Effector memory CD8-positive, alpha-beta T cell (primary cell): Measurements from ENCODE around the gene CST9.
"Not testable (repeated sequence)": the region's sequence is repeated elsewhere in the genome, so short reads cannot be mapped to it uniquely, and the experiment has no call there.

Experiments
- ATAC-seq: fragments of 150-1000 bp; cut with Tn5 transposase; replicated peaks from 2 replicates; pipeline ENCODE4 v1.10.0; 2021; ENCODE audit warnings: mild to moderate bottlenecking, moderate library complexity
- DNase-seq, 3 experiments: peaks; one replicate each; pipeline ENCODE4 v3.0.0; 2021
- H3K27ac Mint-ChIP-seq, 2 donors: one replicate each; pipeline ENCODE4 v1.8.0; 2022; ENCODE audit warnings: mild to moderate bottlenecking in 2 of 2, mixed read lengths in 2 of 2, moderate library complexity in 2 of 2
- H3K27me3 Mint-ChIP-seq, 2 donors: one replicate each; pipeline ENCODE4 v1.8.0; 2022; ENCODE audit warnings: mixed read lengths in 2 of 2
- H3K36me3 Mint-ChIP-seq: one replicate; pipeline ENCODE4 v1.8.0; 2022; ENCODE audit warnings: mild to moderate bottlenecking, moderate library complexity, mixed read lengths; ENCODE audit not compliant: insufficient read depth
- H3K4me1 Mint-ChIP-seq, 2 donors: one replicate each; pipeline ENCODE4 v1.8.0; 2022; ENCODE audit warnings: low read depth in 2 of 2, mixed read lengths in 2 of 2
- H3K4me3 Mint-ChIP-seq, 2 donors: one replicate each; pipeline ENCODE4 v1.8.0; 2022; ENCODE audit warnings: mild to moderate bottlenecking in 2 of 2, mixed read lengths in 2 of 2, moderate library complexity in 2 of 2
- H3K9me3 Mint-ChIP-seq, 2 donors: one replicate each; pipeline ENCODE4 v1.8.0; 2022; ENCODE audit warnings: mixed read lengths in 2 of 2

CST9 gene

DNA sequence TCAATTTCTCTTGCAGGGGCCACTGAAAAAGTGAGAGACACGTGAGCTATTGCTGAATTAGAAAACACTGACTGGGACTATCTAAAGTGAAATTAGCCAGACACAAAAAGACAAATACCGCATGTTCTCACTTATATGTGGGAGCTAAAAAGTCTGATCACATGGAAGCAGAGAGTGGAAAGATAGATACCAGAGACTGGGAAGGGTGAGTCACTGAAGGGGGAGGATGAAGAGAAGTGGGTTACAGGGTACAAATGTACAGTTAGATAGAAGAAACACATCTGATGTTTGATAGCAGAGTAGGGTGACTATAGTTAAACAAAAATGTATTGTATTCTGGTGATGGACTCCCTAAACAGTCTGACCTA lies 18.6 kb upstream of the CST9 start:
- H3K27me3 Mint-ChIP-seq: peaks cover 34% of the 10 kb centered on the region in 2 donors
- H3K27ac Mint-ChIP-seq: no peak overlapping the region
- H3K4me3 Mint-ChIP-seq: no peak overlapping the region
- no peaks in the 10 kb centered on the region for H3K9me3 Mint-ChIP-seq
- H3K4me1 Mint-ChIP-seq: peaks cover 2 to 4% of the 10 kb centered on the region in 2 donors
- DNase-seq: no peak
- H3K36me3 Mint-ChIP-seq: no peaks in the 10 kb centered on the region
- no peak for ATAC-seq

GRCh38 chr20:23623666-23624323 lies 18.1 kb upstream of the CST9 start:
- H3K4me1 Mint-ChIP-seq: peaks cover 2 to 4% of the 10 kb centered on the region in 2 donors
- H3K27ac Mint-ChIP-seq: no peak overlapping the region
- ATAC-seq: no peak
- no peaks in the 10 kb centered on the region for H3K36me3 Mint-ChIP-seq
- H3K27me3 Mint-ChIP-seq: peaks cover 34 to 36% of the 10 kb centered on the region in 2 donors
- no peak overlapping the region for H3K4me3 Mint-ChIP-seq
- DNase-seq: no peak
- no peaks in the 10 kb centered on the region for H3K9me3 Mint-ChIP-seq

- DNase-seq (no peak), ATAC-seq (no peak)
- H3K9me3 Mint-ChIP-seq: no peaks in the 10 kb centered on the region
- peaks cover 37 to 38% of the 10 kb centered on the region in 2 donors for H3K27me3 Mint-ChIP-seq
- H3K4me3 Mint-ChIP-seq: no peak overlapping the region
- H3K4me1 Mint-ChIP-seq: peaks cover 2 to 4% of the 10 kb centered on the region in 2 donors
- H3K36me3 Mint-ChIP-seq: no peaks in the 10 kb centered on the region
- H3K27ac Mint-ChIP-seq: peak overlapping the region in 1 of 2 donors; percentile 29
Observed at GRCh38 chr20:23622839-23623343, 17.2 kb upstream of the CST9 start.

DNA sequence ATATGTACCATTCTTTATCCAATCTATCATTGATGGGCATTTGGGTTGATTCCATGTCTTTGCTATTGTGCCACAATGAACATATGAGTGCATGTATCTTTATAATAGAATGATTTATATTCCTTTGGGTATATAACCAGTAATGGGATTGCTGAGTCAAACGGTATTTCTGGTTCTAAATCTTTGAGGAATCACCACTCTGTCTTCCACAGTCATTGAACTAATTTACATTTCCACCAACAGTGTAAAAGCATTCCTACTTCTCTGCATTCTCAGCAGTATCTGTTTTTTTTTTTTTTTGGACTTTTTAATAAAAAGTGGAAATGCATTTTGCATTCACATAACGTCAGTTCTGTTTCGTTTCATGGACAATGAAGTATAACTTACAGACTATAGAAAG lies 16.7 kb upstream of the CST9 start:
- H3K27ac Mint-ChIP-seq, H3K9me3 Mint-ChIP-seq, DNase-seq, H3K4me1 Mint-ChIP-seq, H3K36me3 Mint-ChIP-seq, ATAC-seq, H3K4me3 Mint-ChIP-seq: not testable (repeated sequence)
- H3K27me3 Mint-ChIP-seq: peaks cover 39 to 40% of the 10 kb centered on the region in 2 donors

DNA sequence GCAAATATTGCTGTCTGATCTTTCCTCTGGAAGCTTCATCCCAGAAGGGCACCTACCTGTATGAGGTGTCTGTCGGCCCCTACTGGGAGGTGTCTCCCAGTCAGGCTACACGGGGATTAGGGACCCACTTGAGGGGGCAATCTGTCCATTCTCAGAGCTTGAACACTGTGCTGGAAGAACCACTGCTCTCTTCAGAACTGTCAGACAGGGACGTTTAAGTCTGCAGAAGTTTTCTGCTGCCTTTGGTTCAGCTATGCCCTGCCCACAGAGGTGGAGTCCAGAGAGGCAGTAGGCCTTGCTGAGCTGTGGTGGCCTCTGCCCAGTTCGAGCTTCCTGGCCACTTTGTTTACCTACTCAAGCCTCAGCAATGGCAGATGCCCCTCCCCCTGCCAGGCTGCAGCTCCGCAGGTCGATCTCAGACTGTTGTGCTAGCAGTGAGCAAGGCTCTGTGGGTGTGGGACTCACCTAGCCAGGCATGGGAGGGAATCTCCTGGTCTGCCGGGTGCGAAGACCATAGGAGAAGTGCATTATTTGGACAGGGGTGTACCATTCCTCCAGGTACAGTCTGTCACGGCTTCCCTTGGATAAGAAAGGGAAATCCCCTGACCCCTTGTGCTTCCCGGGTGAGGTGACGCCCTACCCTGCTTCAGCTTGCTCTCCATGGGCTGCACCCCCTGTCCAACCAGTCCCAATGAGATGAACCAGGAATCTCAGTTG lies 15.1 kb upstream of the CST9 start:
- not testable (repeated sequence) for DNase-seq, H3K9me3 Mint-ChIP-seq, H3K27ac Mint-ChIP-seq, H3K4me1 Mint-ChIP-seq, H3K4me3 Mint-ChIP-seq, H3K36me3 Mint-ChIP-seq, ATAC-seq
- H3K27me3 Mint-ChIP-seq: peaks cover 45 to 49% of the 10 kb centered on the region in 2 donors

GRCh38 chr20:23614163-23614562 lies 8.4 kb upstream of the CST9 start:
- no peaks in the 10 kb centered on the region for H3K36me3 Mint-ChIP-seq
- H3K4me3 Mint-ChIP-seq: no peak overlapping the region
- no peaks in the 10 kb centered on the region for H3K9me3 Mint-ChIP-seq
- ATAC-seq (no peak), DNase-seq (no peak)
- H3K27me3 Mint-ChIP-seq: peaks cover 20 to 32% of the 10 kb centered on the region in 2 donors
- H3K27ac Mint-ChIP-seq: no peak overlapping the region
- H3K4me1 Mint-ChIP-seq: no peaks in the 10 kb centered on the region

DNA sequence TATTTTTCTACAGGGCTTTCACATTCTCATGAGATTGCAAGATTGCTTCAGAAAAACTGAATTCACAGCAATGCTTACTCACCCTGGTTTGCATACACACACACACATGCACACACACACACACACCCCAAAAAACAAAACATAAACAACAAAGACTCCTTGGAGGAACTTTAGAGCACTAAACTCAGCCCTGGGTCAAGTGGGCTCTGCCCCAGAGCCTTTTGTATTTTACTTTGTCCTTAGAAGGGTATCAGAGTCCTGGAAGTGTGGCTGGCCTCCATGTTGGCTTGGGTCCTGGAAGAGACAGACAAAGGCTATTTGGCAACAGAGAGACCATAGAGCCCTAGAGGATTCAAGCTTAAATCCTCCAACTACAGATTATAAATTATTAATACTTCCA lies 8.0 kb upstream of the CST9 start:
- H3K27ac Mint-ChIP-seq: no peak overlapping the region
- no peak overlapping the region for H3K4me3 Mint-ChIP-seq
- H3K27me3 Mint-ChIP-seq: peaks cover 15 to 27% of the 10 kb centered on the region in 2 donors
- no peaks in the 10 kb centered on the region for H3K9me3 Mint-ChIP-seq
- no peaks in the 10 kb centered on the region for H3K4me1 Mint-ChIP-seq
- ATAC-seq (no peak), DNase-seq (no peak)
- H3K36me3 Mint-ChIP-seq: no peaks in the 10 kb centered on the region

DNA sequence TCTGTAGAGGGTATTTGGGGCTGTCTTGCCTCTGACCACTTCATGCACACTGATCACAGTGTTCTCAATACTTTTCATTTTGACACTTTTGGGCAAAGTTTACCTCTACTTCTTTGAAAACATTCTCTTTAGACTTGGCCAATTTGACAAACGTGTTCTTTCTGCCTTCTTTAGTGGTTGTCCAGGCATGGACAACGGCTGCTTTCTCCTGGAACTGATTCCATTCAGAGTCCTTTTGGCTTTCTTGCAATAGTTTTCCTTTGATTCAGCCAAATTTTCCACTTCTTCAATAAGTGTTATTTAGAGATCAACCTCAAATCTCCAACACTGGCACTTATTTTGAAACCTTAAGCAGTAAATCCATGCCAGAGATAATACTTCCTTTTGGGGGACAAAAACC lies 6.7 kb upstream of the CST9 start:
- H3K27ac Mint-ChIP-seq: peak overlapping the region in 1 of 2 donors; percentile 31
- H3K4me3 Mint-ChIP-seq: no peak overlapping the region
- DNase-seq (no peak), ATAC-seq (no peak)
- H3K36me3 Mint-ChIP-seq: no peaks in the 10 kb centered on the region
- no peaks in the 10 kb centered on the region for H3K4me1 Mint-ChIP-seq
- peaks cover 9 to 17% of the 10 kb centered on the region in 2 donors for H3K27me3 Mint-ChIP-seq
- no peaks in the 10 kb centered on the region for H3K9me3 Mint-ChIP-seq

DNA sequence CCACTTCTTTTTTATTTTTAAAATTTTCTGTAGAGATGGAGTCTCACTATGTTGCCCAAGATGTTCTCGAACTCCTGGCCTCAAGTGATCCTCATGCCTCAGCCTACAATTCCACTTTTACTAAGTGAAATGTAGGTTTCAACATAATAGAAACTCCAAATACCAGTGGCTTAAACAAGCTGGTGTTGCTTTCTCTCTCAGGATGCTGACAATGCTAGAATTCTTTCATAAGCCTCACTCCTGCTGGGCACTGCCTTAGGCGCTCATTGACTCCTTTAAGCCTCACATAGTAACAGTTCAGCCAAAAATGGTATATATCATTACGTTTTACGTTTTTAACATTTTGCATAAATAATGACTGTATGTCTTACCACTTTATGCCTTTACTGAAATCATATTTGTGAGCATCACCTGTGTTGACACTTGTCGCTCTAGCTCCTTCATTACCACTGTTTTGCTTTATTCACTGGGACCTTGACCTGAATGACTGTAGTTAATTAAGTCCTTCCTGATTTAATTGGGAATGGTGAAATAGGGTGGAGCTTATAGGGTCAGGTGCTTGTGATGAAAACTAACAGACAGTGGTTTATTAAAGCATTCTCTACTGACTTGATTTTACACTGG lies 3.9 kb upstream of the CST9 start:
- no peaks in the 10 kb centered on the region for H3K9me3 Mint-ChIP-seq
- H3K27me3 Mint-ChIP-seq: peaks cover 0 to 11% of the 10 kb centered on the region in 2 donors
- no peak overlapping the region for H3K4me3 Mint-ChIP-seq
- DNase-seq: no peak
- no peak overlapping the region for H3K27ac Mint-ChIP-seq
- no peak for ATAC-seq
- peaks cover 3% of the 10 kb centered on the region for H3K36me3 Mint-ChIP-seq
- H3K4me1 Mint-ChIP-seq: peaks cover 4 to 6% of the 10 kb centered on the region in 2 donors

DNA sequence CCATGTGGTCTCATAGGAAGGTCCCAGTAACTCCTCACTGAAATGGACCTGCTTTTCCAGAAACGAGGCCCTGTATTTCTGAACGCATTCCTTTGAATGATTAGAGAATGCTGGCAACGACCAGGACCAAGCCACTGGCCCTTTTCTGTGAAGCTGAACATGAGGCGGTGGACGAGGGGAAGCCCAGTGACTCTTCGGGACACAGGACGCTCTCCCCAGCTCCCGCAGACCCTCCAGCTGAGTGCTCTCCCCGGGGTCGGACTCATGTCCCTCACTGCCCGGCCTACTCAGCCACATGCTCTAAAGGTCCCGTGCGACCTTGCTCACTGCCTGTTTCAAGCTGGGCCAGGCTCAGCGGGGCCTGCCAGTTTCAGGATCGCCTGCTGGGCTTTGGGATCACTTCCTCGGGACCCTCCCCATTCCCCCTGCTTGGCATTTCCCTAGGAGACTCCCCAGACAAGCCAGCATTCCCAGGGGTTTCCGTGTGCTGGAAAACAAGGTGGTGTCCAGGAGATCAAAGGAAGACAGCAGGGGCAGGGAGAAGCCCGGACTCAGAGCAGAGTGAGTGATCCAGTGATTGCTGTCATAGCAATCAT lies 2.6 kb upstream of the CST9 start:
- DNase-seq (no peak), ATAC-seq (no peak)
- Mint-ChIP-seq H3K4me1 (peaks cover 4 to 6% of the 10 kb centered on the region in 2 donors), H3K9me3 (no peaks in the 10 kb centered on the region), H3K27me3 (peaks cover 10 to 22% of the 10 kb centered on the region in 2 donors), H3K4me3 (no peak overlapping the region), H3K36me3 (peaks cover 3% of the 10 kb centered on the region), H3K27ac (no peak overlapping the region)

DNA sequence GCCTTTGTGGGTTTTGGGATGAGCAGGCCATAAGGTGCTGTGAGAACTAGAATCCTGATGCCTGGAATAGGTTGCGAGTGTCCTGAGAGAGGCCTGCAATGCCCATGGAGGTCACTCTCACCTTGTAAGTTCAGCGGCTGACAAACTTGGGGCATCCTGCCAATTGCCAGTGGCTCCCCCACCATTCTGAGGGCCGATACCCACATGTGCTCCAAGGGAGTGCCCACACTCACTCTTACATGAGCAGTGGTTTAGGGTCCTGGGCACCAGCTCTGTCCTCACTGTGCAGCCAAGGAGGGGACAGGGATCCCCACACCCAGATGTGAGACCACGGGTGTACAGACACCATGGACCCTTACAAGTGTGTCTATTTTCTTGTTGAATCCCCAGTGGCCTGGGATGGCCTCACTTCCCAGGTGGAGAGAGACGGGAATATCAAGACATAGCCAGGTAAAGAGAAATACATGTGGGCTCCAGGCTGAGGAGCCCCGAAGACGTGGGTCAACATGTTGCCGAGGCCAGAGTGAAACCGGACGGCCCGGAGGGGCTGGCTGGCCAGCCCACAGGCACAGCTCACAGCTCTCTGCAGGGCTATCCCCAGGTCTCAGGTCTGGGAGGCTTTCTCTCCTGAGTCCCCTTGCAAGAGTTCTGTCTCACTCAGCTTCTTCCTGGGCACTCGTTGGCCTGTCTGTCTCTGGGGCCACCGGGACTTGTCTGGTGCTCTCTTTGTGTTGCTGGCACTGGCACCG lies 2.0 kb upstream of the CST9 start:
- H3K27me3 Mint-ChIP-seq: peaks cover 10 to 29% of the 10 kb centered on the region in 2 donors
- no peak for DNase-seq
- peaks cover 3% of the 10 kb centered on the region for H3K36me3 Mint-ChIP-seq
- ATAC-seq: no peak
- H3K9me3 Mint-ChIP-seq: no peaks in the 10 kb centered on the region
- no peak overlapping the region for H3K4me3 Mint-ChIP-seq
- H3K4me1 Mint-ChIP-seq: peaks cover 4 to 8% of the 10 kb centered on the region in 2 donors
- H3K27ac Mint-ChIP-seq: no peak overlapping the region

DNA sequence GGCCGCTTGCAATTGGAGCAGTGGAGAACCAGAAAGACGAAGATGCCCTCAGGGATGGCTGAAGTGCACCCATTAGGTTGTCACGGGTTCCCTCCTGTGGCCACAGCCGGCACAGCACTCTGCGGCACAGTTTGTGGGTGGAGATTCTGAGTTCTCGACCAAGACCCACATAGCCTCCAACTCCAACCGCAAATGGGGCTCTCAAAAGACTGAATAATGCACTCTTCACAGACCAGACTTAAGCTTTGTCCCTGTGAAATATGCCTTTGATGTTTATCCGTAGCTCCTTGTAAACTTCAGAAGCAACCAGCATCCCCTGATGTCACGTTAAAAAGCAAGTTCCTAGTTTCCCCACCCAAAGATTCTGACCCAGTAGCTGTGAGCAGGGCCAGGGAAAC lies 934 bp upstream of the CST9 start:
- peaks cover 10 to 36% of the 10 kb centered on the region in 2 donors for H3K27me3 Mint-ChIP-seq
- no peak overlapping the region for H3K4me3 Mint-ChIP-seq
- H3K4me1 Mint-ChIP-seq: peaks cover 4 to 9% of the 10 kb centered on the region in 2 donors
- ATAC-seq (peak; percentile 95), DNase-seq (peak; percentile 67 to 81 (median 68))
- no peaks in the 10 kb centered on the region for H3K9me3 Mint-ChIP-seq
- peaks cover 3% of the 10 kb centered on the region for H3K36me3 Mint-ChIP-seq
- peak overlapping the region in 1 of 2 donors; percentile 32 for H3K27ac Mint-ChIP-seq

GRCh38 chr20:23604306-23604705 lies 1.4 kb downstream of the CST9 start:
- peaks cover 4 to 9% of the 10 kb centered on the region in 2 donors for H3K4me1 Mint-ChIP-seq
- H3K27me3 Mint-ChIP-seq: peaks cover 10 to 25% of the 10 kb centered on the region in 2 donors
- H3K9me3 Mint-ChIP-seq: no peaks in the 10 kb centered on the region
- ATAC-seq (no peak), DNase-seq (no peak)
- H3K36me3 Mint-ChIP-seq: peaks cover 3% of the 10 kb centered on the region
- H3K4me3 Mint-ChIP-seq: no peak overlapping the region
- no peak overlapping the region for H3K27ac Mint-ChIP-seq
